ENCODE results near the gene RAB24.

DNA sequence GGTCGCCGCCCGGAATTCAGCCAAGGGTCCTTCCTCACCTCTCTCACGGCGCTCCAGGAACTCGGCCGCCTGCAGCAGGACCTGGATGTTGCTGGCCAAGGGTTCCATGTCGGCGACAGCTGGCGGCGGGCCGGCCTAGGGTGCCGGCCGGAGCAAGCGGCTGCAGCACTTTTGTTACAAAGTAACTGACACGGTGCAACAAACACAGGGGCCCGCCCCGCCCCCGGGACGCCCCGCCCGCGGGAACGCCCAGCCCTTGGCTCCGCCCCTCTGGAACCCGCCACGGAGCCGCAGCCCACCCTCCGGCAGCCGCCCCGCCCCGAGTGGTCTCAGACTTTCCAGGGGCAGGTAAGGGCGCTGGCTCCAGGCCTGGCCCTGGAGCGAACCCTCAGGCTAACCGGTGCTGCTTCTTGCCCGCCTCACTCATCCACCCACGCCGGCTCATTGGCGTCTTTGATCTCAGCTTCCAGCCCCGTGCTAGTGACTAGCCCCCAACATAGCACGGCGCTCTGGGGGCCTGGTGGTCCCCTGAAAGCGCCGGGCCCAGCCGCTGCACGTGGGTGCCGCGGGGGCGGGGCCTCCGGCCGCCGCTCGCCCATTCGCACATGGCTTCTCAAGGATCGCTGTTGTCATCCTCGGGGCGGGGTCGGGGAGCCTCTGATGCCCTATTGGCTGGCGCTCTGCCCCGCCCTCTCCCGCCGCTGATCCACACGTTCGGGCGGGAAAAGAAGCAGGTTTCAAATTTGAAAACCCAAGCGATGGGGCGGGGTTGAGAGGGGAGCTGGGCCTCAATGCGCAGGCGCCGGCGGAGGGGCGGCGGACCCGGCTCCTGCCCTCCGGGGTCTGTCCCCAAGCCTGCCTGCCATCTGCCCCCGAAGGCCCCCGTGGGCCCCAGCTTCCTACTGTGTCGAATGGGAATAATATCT, 8.5 kb upstream of the RAB24 start, which contains the start of gene MXD3:
- TF ChIP-seq, protein P1, sequence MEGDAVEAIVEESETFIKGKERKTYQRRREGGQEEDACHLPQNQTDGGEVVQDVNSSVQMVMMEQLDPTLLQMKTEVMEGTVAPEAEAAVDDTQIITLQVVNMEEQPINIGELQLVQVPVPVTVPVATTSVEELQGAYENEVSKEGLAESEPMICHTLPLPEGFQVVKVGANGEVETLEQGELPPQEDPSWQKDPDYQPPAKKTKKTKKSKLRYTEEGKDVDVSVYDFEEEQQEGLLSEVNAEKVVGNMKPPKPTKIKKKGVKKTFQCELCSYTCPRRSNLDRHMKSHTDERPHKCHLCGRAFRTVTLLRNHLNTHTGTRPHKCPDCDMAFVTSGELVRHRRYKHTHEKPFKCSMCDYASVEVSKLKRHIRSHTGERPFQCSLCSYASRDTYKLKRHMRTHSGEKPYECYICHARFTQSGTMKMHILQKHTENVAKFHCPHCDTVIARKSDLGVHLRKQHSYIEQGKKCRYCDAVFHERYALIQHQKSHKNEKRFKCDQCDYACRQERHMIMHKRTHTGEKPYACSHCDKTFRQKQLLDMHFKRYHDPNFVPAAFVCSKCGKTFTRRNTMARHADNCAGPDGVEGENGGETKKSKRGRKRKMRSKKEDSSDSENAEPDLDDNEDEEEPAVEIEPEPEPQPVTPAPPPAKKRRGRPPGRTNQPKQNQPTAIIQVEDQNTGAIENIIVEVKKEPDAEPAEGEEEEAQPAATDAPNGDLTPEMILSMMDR (IDR thresholded peaks at IDR 0.05; ENCODE audit: insufficient read depth, low read length, poor library complexity, severe bottlenecking) = no peak
- no peak for TF ChIP-seq EZH2phosphoT487 (conservative IDR thresholded peaks at IDR 0.05; ENCODE audit: low read length)

All from SU-DHL-6 (cell line).